8988T (cell line): Measurements from ENCODE around the gene TMC8.
"Not testable (repeated sequence)": the region's sequence is repeated elsewhere in the genome, so short reads cannot be mapped to it uniquely, and the experiment has no call there.

Source experiments
- DNase-seq: peaks from one replicate; pipeline ENCODE4 v3.0.0; 2011

The TMC8 gene

GRCh38 chr17:78163881-78164747 lies 33.5 kb downstream of the TMC8 start:
- no peak for DNase-seq

GRCh38 chr17:78164748-78165607 lies 34.4 kb downstream of the TMC8 start:
- DNase-seq: no peak

- DNase-seq: no peak
Measured at GRCh38 chr17:78166416-78166815, 35.8 kb downstream of the TMC8 start.

DNA sequence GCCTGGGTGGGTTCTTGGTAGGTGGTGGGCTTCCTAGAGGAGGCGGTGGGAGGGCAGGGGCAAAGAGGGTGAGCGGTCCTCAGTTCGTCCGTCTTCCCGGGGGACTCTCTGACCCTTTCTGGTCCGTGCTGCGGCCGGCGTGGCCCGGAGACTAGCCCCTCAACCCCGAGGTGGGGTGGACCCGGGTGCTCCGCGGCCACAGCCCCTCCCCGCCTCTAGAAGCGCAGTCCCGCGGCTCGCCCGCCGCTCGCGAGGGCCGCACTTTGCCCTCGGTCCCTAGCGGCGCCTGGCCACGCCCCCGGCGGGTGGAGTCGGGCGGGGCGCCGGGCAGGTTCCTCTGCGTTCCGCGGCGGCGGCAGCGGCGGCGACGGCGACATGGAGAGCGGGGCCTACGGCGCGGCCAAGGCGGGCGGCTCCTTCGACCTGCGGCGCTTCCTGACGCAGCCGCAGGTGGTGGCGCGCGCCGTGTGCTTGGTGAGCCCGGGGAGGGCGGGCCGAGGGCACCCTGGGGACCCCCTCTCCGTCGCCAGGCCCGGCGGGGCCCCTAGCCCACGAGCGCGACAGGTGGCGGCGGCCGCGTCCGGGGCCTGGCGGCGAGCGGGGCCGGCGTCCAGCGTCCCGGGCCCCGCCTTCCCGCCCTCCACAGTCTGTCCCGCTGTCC lies 37.8 kb downstream of the TMC8 start, which contains the start of gene SYNGR2:
Gene SYNGR2 (plus strand): TSS at position 340 of the 661 bp plus-strand sequence. CDS start 36 bp downstream, at position 376.
- peak; percentile 91 for DNase-seq

GRCh38 chr17:78168903-78169793 lies 38.6 kb downstream of the TMC8 start:
- peak; percentile 83 for DNase-seq

DNA sequence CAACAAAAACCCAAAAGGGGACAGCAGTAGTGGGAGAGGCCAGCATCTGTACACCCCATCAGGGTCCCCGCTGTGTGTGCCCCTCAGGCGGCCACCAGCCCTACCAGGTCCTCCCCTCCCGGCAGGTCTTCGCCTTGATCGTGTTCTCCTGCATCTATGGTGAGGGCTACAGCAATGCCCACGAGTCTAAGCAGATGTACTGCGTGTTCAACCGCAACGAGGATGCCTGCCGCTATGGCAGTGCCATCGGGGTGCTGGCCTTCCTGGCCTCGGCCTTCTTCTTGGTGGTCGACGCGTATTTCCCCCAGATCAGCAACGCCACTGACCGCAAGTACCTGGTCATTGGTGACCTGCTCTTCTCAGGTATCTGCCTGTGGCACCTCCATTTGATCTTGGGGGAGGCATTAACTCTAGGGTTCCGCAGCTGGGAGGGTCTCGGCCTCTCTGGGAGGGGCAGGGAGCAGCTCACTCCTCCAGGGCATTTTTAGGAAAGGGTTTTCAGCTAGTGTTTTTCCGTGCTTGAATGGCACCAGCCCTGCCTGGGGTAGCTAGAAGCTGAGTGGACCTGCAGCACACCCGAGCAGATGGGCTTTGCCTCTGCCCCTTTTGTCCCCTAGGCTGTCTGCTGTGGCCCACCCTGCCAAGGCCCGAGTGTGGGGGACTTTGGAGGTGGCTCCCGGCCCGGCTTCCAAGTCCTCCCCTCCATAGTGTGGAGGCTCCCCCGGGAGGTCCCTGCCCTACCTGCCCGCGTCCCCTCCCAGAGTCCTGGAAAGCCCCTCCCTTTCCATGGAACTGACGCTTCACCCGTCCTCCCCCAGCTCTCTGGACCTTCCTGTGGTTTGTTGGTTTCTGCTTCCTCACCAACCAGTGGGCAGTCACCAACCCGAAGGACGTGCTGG lies 40.4 kb downstream of the TMC8 start:
- DNase-seq: no peak

- not testable (repeated sequence) for DNase-seq
Measured at GRCh38 chr17:78171591-78172248, 41.1 kb downstream of the TMC8 start.

GRCh38 chr17:78172249-78173051 lies 41.9 kb downstream of the TMC8 start:
- DNase-seq: no peak

DNA sequence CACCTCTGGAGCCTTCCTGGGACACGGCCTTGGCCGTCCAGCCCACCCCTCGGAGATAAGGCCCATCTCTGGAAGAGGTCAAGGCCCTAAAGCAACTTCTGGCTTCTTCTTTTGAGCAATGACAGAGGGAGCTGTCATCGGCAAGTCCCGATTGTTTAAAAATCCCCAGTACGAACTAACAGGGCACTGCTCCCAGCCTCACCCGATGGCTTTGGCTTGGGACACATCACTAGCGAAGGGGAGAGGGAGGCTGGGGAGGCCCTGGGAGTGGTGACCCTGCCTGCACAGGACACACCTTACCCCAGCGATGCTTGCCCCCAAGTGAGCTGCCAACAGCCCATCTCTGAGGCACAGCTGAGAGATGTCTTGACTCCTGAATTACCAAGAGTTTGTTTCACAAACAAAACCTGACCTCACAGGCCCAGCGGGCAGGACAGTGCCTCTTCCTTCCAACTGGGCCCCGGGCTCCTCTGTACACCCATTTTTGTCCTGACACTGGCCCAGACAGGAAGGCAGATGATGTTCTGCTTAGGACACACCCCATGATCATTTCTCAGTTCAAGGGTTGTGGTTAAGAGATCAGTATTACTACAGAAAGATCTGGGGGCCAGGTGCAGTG lies 42.6 kb downstream of the TMC8 start:
- DNase-seq: no peak

GRCh38 chr17:78174346-78174869 lies 43.8 kb downstream of the TMC8 start:
- DNase-seq: no peak

GRCh38 chr17:78174870-78175642 lies 44.5 kb downstream of the TMC8 start:
- no peak for DNase-seq

GRCh38 chr17:78175643-78175981 lies 45.0 kb downstream of the TMC8 start:
- no peak for DNase-seq

GRCh38 chr17:78176548-78177025 lies 46.0 kb downstream of the TMC8 start:
- DNase-seq: no peak

DNA sequence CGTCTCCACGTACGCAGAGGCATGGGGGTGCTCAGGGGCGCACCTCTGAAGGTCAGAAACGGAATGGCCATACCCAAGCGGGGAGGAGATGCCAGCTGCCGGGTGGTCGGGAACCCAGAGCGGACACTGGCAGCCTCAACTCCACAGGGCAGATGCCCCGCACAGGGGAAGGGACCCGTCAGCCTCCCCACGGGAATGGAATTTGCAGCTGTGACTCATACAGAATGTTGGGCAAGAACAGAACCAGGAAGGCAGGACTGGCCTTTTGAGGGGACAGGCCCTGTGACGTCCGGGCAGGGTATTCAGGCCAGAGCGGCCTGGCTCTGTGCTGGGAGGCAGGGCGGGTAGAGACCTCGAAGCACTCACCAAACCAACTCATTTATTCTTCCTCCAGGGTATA lies 48.8 kb downstream of the TMC8 start:
- no peak for DNase-seq

- no peak for DNase-seq
Measured at GRCh38 chr17:78180083-78180482, 49.5 kb downstream of the TMC8 start.

DNA sequence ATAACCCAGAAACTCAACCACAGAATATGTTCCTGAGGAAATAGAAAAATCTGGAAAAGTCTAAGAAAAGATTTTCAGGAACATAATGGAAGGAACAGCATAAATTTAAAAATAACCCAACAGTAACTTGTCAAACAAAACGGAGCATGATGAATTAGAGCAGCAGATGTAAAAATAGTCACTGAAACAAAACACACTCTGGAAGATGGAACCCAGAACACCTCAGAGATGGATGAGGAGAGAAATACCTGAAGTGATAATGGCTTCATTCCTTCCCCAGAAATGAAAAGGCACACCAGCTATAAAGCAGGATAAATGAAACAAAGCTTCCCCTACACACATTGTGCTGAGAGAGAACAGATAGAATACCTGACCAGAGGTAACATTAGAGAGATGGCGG lies 49.9 kb downstream of the TMC8 start:
- no peak for DNase-seq

GRCh38 chr17:78182504-78182903 lies 51.9 kb downstream of the TMC8 start:
- no peak for DNase-seq

DNA sequence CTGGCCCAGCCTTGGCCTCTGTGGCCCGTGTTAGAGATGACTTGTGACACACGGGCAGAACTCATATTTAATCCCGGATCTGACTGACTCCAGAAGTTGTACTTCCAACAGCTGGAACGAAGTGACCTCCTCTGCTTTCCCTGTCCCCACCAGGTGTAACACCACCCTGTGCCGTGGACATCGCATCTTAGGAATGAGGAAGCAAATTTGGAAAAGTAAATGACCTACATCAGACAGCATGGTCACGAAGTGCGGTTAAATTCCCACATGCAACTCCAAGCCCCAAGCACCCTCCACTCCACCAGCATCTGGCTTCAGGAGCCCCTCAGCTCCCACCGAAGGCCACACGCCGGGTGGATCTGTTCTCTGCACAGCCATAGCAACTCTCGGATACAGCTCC lies 53.3 kb downstream of the TMC8 start:
- DNase-seq: no peak
